GM18873 (cell line): ENCODE measurements around the gene ADGRB2.

Experiments used
- ATAC-seq: cut with Tn5 transposase; IDR thresholded peaks from one replicate; pipeline ENCODE4 v1.9.1; 2021; ENCODE audit warnings: mild to moderate bottlenecking, moderate library complexity, moderate number of reproducible peaks; ENCODE audit not compliant: unreplicated experiment, low FRiP score

The ADGRB2 gene

GRCh38 chr1:31706384-31707058, 57.6 kb downstream of the ADGRB2 start:
- ATAC-seq = no peak

GRCh38 chr1:31705080-31705866, 58.9 kb downstream of the ADGRB2 start:
- ATAC-seq = no peak

GRCh38 chr1:31704271-31705079, 59.7 kb downstream of the ADGRB2 start:
- no peak for ATAC-seq

- ATAC-seq = no peak
Observed at GRCh38 chr1:31703431-31704270, 60.5 kb downstream of the ADGRB2 start, which contains the start of gene COL16A1. TSS of gene COL16A1 (minus strand) at chr1:31704017. CDS start at chr1:31702193, 1,824 bp downstream.

GRCh38 chr1:31702836-31703404, 61.2 kb downstream of the ADGRB2 start:
- ATAC-seq = no peak

- no peak for ATAC-seq
Observed at GRCh38 chr1:31701091-31701736, 62.9 kb downstream of the ADGRB2 start.

GRCh38 chr1:31700468-31701090, 63.6 kb downstream of the ADGRB2 start:
- no peak for ATAC-seq

GRCh38 chr1:31699341-31699891, 64.7 kb downstream of the ADGRB2 start:
- ATAC-seq = no peak

GRCh38 chr1:31697369-31697984, 66.7 kb downstream of the ADGRB2 start:
- ATAC-seq = no peak

GRCh38 chr1:31696242-31696641, 67.9 kb downstream of the ADGRB2 start:
- ATAC-seq = no peak

- ATAC-seq = no peak
Observed at GRCh38 chr1:31695327-31695726, 68.8 kb downstream of the ADGRB2 start.

- no peak for ATAC-seq
Observed at GRCh38 chr1:31694964-31695313, 69.2 kb downstream of the ADGRB2 start.

- ATAC-seq = no peak
Observed at GRCh38 chr1:31694069-31694963, 69.8 kb downstream of the ADGRB2 start.

- no peak for ATAC-seq
Observed at GRCh38 chr1:31693231-31693630, 70.9 kb downstream of the ADGRB2 start.

- no peak for ATAC-seq
Observed at GRCh38 chr1:31691951-31692350, 72.2 kb downstream of the ADGRB2 start.

- no peak for ATAC-seq
Observed at GRCh38 chr1:31691446-31691845, 72.7 kb downstream of the ADGRB2 start.

- ATAC-seq = no peak
Observed at GRCh38 chr1:31690921-31691320, 73.2 kb downstream of the ADGRB2 start.
